GM19328 (cell line): ENCODE measurements around the gene MRTFA.
"Not testable (repeated sequence)": the region's sequence is repeated elsewhere in the genome, so short reads cannot be mapped to it uniquely, and the experiment has no call there.

ENCODE experiments used
- ATAC-seq: cut with Tn5 transposase; IDR thresholded peaks from one replicate; pipeline ENCODE4 v1.9.1; 2021; ENCODE audit warnings: mild to moderate bottlenecking, moderate library complexity; ENCODE audit not compliant: unreplicated experiment

MRTFA gene

DNA sequence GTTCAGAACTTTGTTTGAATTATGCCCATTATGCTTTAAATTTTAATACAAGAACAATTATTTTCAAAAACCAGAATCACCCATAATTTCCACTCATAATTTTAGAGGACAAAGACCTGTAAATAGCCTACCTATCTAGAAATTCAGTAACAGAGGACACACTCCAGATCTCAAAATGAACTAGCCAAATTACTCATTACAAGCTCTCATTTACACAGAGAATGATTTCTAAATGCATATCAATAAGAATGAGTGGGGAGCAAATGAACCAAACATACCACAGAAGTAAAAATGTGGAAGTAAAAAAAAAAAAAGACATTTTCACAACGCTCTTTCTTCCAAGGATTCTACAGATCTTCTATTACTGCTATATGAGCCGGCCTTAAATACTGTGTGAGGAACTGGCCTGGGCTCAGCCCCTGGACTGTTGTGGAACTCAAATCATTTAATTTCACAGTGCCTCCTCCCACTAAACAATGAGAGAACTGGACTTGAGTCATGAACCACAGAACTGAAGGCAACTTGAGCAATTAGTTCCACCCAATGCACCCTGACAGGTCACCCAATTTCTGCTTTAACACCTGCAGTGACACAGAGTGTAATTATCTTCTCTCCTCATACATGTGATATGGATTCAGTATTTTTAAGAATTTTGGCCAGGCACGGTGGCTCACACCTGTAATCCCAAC lies 8.0 kb downstream of the MRTFA start:
- ATAC-seq, result no peak

DNA sequence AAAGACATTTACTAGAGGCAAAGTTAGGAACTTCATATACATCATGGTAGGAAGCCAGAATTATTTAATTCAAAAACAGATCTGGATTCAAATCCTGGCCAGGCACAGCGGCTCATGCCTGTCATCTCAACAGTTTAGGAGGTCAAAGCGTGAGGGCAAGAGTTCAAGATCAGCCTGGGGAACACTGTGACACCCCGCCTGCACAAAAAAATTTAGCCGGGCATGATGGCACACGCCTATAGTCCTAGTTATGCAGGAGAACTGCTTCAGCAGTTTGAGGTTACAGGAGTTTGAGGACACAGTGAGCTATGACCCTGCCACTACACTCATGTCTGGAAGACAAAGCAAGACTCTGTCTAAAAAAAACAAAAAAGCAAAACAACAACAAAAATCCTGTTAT lies 8.9 kb downstream of the MRTFA start:
- ATAC-seq, result no peak

DNA sequence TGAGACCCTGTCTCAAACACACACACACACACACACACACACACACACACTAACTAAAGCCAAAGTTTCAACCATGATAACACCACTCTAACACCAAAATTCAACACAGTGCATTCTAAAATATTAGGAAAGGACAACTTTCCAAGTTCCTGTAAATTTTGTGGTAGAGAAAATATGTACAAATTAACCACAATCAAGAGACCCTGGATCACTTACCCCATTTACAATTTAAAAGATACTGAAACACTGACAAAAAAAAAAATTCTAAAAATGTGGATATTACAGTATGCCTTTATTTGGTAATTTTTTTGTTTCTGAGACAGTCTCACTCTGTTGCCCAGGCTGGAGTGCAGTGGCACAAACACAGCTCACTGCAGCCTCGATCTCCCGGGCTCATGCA lies 9.7 kb downstream of the MRTFA start:
- no peak for ATAC-seq

DNA sequence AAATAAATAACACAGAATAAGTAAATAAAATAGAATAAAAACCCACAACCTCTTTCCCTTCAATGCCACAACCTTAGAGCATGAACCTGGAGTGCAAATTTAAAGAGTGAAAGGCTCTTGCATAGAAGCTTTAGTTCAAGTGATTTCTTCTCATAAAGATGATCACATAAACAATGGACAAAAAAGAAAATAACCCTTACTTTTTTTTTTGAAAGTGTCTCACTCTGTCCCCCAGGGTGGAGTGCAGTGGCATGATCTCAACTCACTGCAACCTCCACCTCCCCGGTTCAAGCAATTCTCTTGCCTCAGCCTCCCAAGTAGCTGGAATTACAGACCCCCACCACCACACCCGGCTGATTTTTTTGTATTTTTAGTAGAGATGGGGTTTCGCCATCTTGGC lies 10.7 kb downstream of the MRTFA start:
- not testable (repeated sequence) for ATAC-seq

DNA sequence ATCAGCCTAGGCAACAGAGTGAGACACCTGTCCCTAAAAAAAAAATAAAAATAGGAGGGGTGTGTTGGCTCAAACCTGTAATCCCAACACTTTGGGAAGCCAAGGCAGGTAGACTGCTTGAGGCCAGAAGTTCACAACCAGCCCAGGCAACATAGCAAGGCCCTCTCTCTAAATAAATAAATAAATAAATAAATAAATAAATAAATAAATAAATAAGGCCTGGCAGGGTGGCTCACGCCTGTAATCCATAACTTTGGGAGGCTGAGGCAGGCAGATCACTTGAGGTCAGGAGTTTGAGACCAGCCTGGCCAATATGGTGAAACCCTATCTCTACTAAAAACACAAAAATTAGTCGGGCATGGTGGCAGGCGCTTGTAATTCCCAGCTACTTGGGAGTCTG lies 11.2 kb downstream of the MRTFA start:
- ATAC-seq, result not testable (repeated sequence)

DNA sequence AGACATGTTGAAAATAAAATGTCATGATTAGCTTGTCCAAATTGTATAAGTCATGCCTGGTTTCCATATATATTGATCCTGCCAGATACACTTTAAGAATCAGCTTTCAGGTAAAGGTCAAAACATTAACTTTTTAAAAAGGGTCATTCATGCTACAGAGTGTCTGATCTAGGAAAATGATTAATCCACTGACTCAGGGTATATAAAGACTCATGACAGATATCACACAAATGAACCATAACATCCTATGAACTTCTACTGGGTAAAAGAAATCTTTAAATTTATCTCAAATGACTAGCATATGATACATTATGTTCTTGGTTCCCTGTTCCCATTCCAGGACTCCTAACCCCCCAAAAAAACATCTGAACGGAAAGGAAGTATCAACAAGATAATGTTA lies 11.7 kb downstream of the MRTFA start:
- ATAC-seq, result no peak

DNA sequence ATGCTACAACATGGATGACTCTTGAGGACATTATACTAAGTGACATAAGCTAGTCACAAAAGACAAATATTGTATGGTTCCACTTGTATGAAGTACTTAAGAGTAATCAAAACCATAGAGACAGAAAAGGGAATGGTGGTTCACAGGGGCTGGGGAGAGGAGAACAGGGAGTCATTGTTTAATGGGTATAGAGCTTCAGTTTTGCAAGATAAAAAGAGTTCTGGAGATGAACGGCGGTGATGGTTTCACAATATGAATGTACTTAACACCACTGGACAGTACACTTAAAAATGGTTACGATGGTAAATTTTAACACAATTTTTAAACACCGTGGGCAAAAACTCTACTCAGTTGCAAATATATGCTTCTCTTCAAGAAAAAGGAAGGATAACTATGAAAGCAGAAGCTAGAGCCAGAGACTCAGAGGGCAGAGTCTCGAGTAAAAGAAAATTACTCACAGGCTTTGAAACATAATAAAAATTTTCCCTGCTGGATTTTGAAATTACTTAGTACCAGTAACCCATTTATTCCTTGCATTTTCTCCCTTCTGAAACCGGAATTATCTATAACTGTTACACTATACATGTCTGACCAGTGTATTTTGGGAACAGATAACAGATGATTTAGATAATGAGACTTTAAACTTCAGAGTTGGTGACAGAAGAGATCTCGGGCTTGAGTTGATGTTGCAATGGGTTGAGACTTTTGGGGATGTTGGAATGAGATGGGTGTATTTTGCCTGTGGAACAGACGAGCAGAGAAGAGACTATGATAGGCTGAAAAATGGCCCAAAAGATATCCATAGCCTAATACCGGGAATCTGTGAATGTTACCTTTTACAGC lies 15.0 kb downstream of the MRTFA start:
- ATAC-seq, result no peak

DNA sequence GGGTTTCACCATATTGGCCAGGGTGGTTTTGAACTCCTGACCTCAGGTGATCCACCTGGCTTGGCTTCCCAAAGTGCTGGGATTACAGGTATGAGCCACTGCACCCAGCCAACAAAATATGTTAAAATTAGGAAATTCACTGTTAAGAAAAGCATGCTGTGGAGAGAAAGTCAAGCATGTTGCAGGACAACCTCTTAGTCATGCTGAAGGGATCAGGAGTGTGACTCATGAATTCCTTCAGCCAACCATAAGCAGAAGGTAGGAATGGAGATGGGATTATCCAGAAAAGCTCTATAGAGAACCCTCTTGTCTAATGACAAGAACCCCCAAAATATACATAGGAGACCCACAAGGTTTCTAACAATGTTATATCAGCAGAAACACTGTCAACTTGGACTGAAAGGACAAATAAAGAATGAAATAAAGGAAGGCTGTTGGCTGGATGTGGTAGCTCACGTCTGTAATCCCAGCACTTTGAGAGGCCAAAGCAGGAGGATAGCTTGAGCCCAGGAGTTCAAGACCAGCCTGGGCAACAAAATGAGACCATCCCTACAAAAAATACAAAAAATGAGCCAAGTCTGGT lies 16.0 kb downstream of the MRTFA start:
- no peak for ATAC-seq

DNA sequence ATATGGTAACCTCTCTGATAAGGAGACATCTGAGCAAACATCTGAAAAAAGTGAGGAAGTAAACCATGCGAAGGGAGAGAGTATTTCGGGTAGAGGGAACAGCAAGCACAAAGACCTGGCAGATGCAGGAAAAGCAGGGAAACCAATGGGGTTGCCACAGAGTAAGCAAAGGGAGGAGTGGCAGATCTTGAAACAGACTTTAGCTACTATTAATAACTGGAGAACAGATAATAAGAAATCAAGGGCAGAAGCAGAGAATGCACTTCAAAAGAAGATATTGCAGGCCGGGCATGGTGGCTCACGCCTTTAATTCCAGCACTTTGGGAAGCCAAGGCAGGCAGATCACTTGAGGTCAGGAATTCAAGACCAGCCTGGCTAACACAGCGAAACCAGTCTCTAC lies 18.1 kb downstream of the MRTFA start:
- no peak for ATAC-seq

DNA sequence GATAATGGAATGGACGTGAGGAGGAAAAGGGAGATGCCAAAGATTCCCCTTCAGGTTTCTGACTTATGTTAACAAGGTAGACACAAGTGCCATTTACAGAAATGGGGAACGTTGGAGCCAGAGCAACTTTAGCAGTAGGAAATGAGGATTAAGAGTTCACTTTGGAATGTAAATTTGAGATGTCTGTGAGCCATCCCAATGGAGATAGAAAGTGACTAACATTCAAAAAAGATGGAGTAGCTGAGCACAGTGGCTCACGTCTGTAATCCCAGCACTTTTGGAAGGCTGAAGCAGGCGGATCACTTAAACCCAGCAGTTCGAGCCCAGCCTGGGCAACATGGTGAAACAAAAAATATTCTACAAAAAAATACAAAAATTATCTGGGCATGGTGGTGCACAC lies 19.9 kb downstream of the MRTFA start:
- ATAC-seq, result no peak

DNA sequence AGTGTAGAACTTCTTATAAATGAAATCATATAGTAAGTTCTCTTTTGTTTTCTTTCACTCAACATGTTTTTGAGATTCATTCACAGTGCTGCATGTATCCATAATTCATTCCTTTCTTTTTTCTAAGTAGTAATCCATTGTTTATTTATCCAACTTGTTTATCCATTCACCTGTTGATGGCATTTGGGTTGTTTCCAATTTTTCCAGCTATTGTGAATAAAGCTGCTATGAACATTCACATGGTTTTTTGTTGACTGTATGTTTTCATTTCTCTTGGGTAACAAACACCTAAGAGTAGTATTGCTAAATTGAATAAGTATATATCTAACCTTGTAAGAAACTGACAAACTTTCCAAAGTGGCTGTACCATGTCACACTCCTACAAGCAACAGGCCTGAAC lies 23.5 kb downstream of the MRTFA start:
- no peak for ATAC-seq

DNA sequence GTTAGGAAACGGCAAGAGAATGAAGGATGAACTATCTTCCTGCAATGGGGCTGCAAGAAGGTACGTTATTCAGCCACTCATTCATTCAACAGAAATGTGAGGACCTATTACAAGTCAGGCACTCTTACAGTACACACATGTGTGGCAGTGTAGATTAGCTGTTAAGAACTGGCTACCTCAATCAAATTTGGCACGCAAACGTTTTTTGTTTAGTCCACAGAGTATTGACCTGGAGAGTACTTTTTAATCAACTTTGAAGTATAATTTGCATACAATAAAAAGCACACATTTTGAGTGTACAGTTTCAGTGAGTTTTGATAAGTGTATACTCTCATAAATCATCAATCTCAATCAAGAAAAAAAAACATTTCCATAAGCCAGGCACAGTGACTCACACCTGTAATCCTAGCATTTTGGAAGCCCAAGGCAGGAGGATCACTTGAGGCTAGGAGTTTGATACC lies 24.2 kb downstream of the MRTFA start:
- ATAC-seq, result no peak

DNA sequence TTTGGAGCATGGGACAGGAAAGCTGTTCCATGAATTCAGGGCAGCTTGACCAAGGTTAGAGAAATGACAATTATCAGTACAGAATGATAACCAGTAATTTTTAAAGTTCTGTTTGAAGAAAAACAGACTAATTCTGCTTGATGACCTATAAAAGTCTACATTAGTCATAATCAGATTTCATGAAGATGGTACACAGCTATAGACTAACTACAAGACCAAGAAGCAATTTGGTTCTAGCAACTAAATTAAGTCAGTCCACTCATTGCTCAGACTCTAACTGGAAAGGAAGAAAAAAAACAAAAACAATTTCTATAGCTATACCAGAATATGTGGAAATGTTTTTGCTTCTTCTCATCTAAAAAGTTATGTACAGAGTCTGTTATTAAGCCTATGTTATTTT lies 24.9 kb downstream of the MRTFA start:
- ATAC-seq, result no peak

DNA sequence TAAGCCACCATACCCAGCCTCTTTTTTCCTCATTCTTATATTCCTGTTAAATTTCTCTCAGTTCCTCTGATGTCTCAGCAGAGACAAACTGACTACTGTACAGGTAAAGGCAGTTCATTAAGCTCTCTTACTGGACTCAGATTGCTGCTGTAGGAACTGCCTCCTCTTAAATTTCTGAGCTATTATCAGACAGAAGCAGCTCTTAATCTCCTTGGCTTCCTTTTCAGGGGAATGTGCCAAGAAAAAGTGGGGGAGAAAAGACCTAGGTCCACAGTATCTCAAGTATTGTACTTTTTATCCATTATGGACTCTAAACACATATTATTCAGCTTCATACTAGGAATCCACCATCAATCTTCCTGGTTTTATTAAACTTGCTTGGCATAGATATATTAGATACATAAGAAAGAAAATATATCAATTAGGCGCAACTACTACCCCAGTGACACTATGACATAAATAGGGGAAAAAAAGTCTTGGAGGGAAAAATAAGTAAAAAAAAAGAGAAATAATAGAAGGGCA lies 26.1 kb downstream of the MRTFA start:
- no peak for ATAC-seq

DNA sequence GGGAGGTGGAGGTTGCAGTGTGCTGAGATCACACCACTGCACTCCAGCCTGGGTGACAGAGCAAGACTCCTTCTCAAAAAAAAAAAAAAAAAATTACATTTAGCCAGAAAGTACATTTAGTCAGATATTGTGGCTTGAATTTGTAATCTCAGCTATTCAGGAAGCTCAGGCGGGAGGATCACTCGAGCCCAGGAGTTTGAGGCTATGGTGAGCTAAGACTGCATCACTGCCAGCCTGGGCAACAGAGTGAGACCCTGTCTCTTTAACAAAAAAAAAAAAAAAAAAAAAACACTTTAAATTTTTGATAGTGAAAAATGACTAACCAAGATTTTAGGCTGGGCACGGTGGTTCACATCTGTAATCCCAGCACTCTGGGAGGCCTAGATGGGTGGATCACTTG lies 27.3 kb downstream of the MRTFA start:
- no peak for ATAC-seq

DNA sequence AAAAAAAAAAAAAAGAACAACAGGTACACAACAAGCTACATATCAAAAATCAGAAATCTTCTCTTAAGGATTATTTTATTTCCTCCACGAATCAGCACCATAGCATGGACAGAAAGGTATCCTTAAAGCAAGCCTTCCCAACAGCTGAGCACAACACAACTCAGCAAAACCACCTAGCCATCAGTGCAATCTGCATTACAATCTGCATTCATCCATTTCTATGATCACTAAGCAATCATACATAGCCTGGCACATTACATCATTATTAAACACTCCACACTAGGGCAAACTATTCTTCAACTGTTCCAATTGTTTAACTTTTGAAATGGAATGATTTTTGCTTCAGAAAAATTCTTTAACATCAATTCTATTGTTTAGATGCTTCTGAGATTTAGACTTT lies 29.0 kb downstream of the MRTFA start:
- ATAC-seq, result no peak

DNA sequence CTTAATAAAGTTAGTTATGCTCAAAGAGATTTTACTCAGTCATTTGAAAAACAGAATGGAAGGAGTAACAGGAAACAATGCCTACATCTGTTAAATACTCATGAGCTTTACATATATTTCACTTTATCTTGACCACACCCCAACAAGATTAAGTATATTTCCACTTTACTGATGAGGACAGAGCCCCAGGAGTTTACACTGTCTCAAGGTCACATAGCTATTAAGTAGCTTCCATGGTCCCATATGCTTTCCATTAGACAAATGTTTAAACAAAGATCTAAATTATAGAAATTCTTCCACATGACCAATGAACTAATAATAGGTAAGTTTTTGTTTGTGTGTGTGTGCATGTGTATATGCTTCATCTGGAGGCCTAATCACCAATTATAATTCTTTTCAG lies 30.2 kb downstream of the MRTFA start:
- no peak for ATAC-seq

DNA sequence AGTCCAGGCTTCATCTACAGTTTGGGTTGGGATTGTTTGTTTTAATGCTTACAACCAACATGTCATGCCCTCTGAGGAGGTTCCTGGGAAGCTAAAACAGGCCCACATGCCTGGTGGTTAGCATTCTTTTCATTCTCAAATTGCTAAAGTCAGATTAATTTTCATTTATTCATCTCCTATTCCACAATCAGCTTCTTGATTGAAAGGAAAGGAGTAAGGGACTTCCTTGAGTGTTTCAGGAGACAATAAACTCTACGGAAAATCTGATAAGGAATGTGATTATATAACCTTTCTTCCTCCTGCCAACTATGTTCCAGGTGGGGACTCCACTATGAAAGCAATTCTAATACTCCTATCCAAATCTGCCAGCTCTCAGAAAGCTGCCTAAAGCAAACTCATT lies 30.8 kb downstream of the MRTFA start:
- no peak for ATAC-seq

DNA sequence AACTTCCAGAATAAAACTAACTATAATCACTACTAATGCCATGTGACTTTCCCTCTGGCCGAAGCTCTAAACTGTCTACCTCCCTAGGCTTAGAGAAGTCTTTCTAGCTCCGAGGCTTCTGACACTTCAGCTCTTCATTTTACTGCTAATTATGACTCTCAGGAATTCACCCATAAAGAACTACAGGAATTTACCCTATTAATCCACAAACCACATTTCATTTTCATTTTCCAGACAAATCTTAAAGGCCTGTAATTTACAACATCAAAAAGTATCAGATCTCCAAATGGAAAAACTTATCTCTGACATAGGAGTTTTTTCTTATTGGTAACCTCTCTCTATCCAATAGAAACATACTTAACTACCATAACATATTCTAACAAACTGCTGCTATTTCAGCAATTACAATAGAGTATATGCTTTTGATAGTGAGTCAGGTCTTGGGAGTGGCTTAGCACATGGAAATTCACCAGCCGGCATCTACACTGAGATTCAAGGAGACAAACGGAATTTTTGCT lies 33.4 kb downstream of the MRTFA start:
- no peak for ATAC-seq

DNA sequence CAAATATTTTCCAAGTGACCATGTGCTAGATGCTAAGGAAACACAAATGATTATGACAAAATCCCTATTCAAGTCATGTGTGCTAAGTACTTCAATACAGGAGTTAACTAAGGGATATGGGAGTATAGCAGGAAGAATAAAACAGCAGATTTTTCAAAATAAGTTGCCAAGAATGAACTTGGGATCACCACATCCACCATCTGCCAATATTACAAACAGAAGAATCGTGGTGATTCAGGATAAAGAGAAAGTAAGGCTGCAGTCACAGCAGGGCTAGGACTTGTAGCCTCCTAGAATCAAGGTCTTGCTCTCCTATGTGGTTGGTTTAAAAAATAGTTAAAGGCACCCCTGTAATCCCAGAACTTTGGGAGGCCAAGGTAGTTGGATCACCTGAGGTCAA lies 34.3 kb downstream of the MRTFA start:
- ATAC-seq, result no peak

DNA sequence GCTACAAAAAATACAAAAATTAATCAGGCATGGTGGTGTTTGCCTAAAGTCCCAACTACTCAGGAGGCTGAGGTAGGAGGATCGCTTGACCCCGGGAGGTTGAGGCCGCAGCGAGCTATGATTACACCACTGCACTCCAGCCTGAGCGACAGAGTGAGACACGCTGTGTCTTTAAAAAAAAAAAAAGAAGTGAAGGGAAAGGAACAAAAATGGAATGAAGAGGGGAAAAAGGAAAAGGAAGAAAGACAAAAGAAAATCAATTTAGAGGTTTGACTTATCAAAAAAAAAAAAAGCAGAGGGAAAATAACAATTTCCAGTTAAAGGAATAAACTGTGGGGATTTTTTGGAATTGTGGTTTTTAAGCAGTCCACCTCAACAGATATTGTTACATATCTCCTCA lies 36.8 kb downstream of the MRTFA start:
- ATAC-seq, result no peak

DNA sequence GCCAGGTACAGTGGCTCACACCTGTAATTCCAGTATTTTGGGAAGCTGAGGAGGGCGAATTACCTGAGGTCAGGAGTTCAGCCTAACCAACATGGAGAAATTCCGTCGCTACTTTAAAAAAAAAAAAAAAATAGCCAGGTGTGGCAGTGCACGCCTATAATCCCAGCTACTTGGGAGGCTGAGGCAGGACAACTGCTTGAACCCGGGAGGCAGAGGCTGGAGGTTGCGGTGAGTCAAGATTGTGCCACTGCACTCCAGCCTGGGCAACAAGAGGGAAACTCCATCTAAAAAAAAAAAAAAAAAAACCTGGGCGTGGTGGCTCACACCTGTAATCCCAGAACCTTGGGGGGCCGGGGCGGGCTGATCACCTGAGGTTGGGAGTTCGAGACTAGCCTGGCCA lies 37.8 kb downstream of the MRTFA start:
- ATAC-seq, result not testable (repeated sequence)
